Measurements from ENCODE around the gene GPRC5C.

GRCh38 chr17:74484066-74484465, 52.2 kb downstream of the GPRC5C start:
- TF ChIP-seq CTCF (IDR thresholded peaks at IDR 0.05; ENCODE audit: borderline replicate concordance, extremely low read depth, low read length, poor library complexity, severe bottlenecking) (no peak), EZH2 (IDR thresholded peaks at IDR 0.05; ENCODE audit: borderline replicate concordance, low read depth, low read length, severe bottlenecking) (no peak)

All from DND-41 (cell line).